Rectal smooth muscle tissue (tissue), 1 donor: ENCODE results near the gene EML4.

Experiments
- H3K27ac ChIP-seq: one replicate; pipeline ENCODE4 v1.7.0; 2013; ENCODE audit warnings: low read depth, low read length, inconsistent platforms
- H3K27me3 ChIP-seq: one replicate; pipeline ENCODE4 v1.7.0; 2013; ENCODE audit warnings: low read length; ENCODE audit not compliant: control insufficient read depth, insufficient read depth
- H3K36me3 ChIP-seq: one replicate; pipeline ENCODE4 v1.7.0; 2013; ENCODE audit warnings: low read length; ENCODE audit not compliant: control insufficient read depth, insufficient read depth
- H3K4me1 ChIP-seq: one replicate; pipeline ENCODE4 v1.7.0; 2013; ENCODE audit warnings: low read length; ENCODE audit not compliant: control insufficient read depth, insufficient read depth
- H3K4me3 ChIP-seq: one replicate; pipeline ENCODE4 v1.7.0; 2013; ENCODE audit warnings: low read length
- H3K9ac ChIP-seq: one replicate; pipeline ENCODE4 v1.7.0; 2013; ENCODE audit warnings: low read length

The EML4 gene

GRCh38 chr2:42244520-42244919 lies 75.4 kb downstream of the EML4 start:
- Histone ChIP-seq H3K9ac (no peak overlapping the region), H3K4me3 (no peak overlapping the region), H3K4me1 (peaks cover 2% of the 10 kb centered on the region), H3K27ac (no peak overlapping the region), H3K27me3 (no peaks in the 10 kb centered on the region), H3K36me3 (no peaks in the 10 kb centered on the region)

GRCh38 chr2:42245396-42245795 lies 76.2 kb downstream of the EML4 start:
- peaks cover 2% of the 10 kb centered on the region for H3K4me1 ChIP-seq
- H3K27me3 ChIP-seq = no peaks in the 10 kb centered on the region
- H3K9ac ChIP-seq = no peak overlapping the region
- H3K36me3 ChIP-seq = no peaks in the 10 kb centered on the region
- no peak overlapping the region for H3K4me3 ChIP-seq
- H3K27ac ChIP-seq = no peak overlapping the region

GRCh38 chr2:42246562-42246961 lies 77.4 kb downstream of the EML4 start:
- Histone ChIP-seq H3K27me3 (no peaks in the 10 kb centered on the region), H3K36me3 (no peaks in the 10 kb centered on the region), H3K4me3 (no peak overlapping the region), H3K27ac (no peak overlapping the region), H3K4me1 (peaks cover 2% of the 10 kb centered on the region), H3K9ac (no peak overlapping the region)

GRCh38 chr2:42248846-42249245 lies 79.7 kb downstream of the EML4 start:
- H3K36me3 ChIP-seq = no peaks in the 10 kb centered on the region
- no peak overlapping the region for H3K4me3 ChIP-seq
- peaks cover 2% of the 10 kb centered on the region for H3K4me1 ChIP-seq
- H3K9ac ChIP-seq = no peak overlapping the region
- no peak overlapping the region for H3K27ac ChIP-seq
- no peaks in the 10 kb centered on the region for H3K27me3 ChIP-seq

GRCh38 chr2:42249284-42249683 lies 80.1 kb downstream of the EML4 start:
- Histone ChIP-seq H3K9ac (no peak overlapping the region), H3K4me1 (peaks cover 2% of the 10 kb centered on the region), H3K4me3 (no peak overlapping the region), H3K36me3 (no peaks in the 10 kb centered on the region), H3K27me3 (no peaks in the 10 kb centered on the region), H3K27ac (no peak overlapping the region)

GRCh38 chr2:42249887-42250286 lies 80.7 kb downstream of the EML4 start:
- Histone ChIP-seq H3K27me3 (no peaks in the 10 kb centered on the region), H3K4me1 (peaks cover 2% of the 10 kb centered on the region), H3K36me3 (no peaks in the 10 kb centered on the region), H3K27ac (no peak overlapping the region), H3K9ac (no peak overlapping the region), H3K4me3 (no peak overlapping the region)

- H3K4me3 ChIP-seq = no peak overlapping the region
- peaks cover 2% of the 10 kb centered on the region for H3K4me1 ChIP-seq
- no peaks in the 10 kb centered on the region for H3K27me3 ChIP-seq
- no peak overlapping the region for H3K27ac ChIP-seq
- H3K36me3 ChIP-seq = no peaks in the 10 kb centered on the region
- H3K9ac ChIP-seq = no peak overlapping the region
These were observed 81.8 kb downstream of the EML4 start for GRCh38 chr2:42250925-42251324.

GRCh38 chr2:42252464-42252863 lies 83.3 kb downstream of the EML4 start:
- Histone ChIP-seq H3K4me1 (peaks cover 2% of the 10 kb centered on the region), H3K4me3 (no peak overlapping the region), H3K27me3 (no peaks in the 10 kb centered on the region), H3K9ac (no peak overlapping the region), H3K36me3 (no peaks in the 10 kb centered on the region), H3K27ac (no peak overlapping the region)

GRCh38 chr2:42254186-42254895 lies 85.2 kb downstream of the EML4 start:
- H3K27ac ChIP-seq = no peak overlapping the region
- H3K4me3 ChIP-seq = no peak overlapping the region
- peaks cover 1% of the 10 kb centered on the region for H3K4me1 ChIP-seq
- no peaks in the 10 kb centered on the region for H3K27me3 ChIP-seq
- H3K9ac ChIP-seq = no peak overlapping the region
- H3K36me3 ChIP-seq = no peaks in the 10 kb centered on the region

GRCh38 chr2:42256505-42256904 lies 87.4 kb downstream of the EML4 start:
- H3K4me1 ChIP-seq = no peaks in the 10 kb centered on the region
- no peak overlapping the region for H3K9ac ChIP-seq
- H3K36me3 ChIP-seq = no peaks in the 10 kb centered on the region
- no peak overlapping the region for H3K4me3 ChIP-seq
- no peaks in the 10 kb centered on the region for H3K27me3 ChIP-seq
- H3K27ac ChIP-seq = no peak overlapping the region

GRCh38 chr2:42261518-42262195 lies 92.5 kb downstream of the EML4 start:
- Histone ChIP-seq H3K36me3 (no peaks in the 10 kb centered on the region), H3K27ac (no peak overlapping the region), H3K4me3 (no peak overlapping the region), H3K27me3 (no peaks in the 10 kb centered on the region), H3K9ac (no peak overlapping the region), H3K4me1 (no peaks in the 10 kb centered on the region)

- no peak overlapping the region for H3K9ac ChIP-seq
- no peak overlapping the region for H3K27ac ChIP-seq
- no peaks in the 10 kb centered on the region for H3K4me1 ChIP-seq
- H3K36me3 ChIP-seq = no peaks in the 10 kb centered on the region
- no peak overlapping the region for H3K4me3 ChIP-seq
- H3K27me3 ChIP-seq = no peaks in the 10 kb centered on the region
These were observed 97.1 kb downstream of the EML4 start for GRCh38 chr2:42266236-42266635.

- H3K4me3 ChIP-seq = no peak overlapping the region
- no peak overlapping the region for H3K27ac ChIP-seq
- no peaks in the 10 kb centered on the region for H3K4me1 ChIP-seq
- no peaks in the 10 kb centered on the region for H3K27me3 ChIP-seq
- no peaks in the 10 kb centered on the region for H3K36me3 ChIP-seq
- H3K9ac ChIP-seq = no peak overlapping the region
These were observed 98.4 kb downstream of the EML4 start for GRCh38 chr2:42267530-42267929.
